ENCODE data around the gene CNTNAP5.
A peak's percentile ranks its signal among the peaks of the same experiment; 100 is the strongest.

GRCh38 chr2:124804014-124804940, 779.2 kb downstream of the CNTNAP5 start:
- TF ChIP-seq CTCF (conservative IDR thresholded peaks at IDR 0.05; ENCODE audit: low read length) (peak; percentile 84), EZH2phosphoT487 (IDR thresholded peaks at IDR 0.05; ENCODE audit: borderline replicate concordance) (no peak)
